Measurements from ENCODE around the gene RNH1.

The RNH1 gene

DNA sequence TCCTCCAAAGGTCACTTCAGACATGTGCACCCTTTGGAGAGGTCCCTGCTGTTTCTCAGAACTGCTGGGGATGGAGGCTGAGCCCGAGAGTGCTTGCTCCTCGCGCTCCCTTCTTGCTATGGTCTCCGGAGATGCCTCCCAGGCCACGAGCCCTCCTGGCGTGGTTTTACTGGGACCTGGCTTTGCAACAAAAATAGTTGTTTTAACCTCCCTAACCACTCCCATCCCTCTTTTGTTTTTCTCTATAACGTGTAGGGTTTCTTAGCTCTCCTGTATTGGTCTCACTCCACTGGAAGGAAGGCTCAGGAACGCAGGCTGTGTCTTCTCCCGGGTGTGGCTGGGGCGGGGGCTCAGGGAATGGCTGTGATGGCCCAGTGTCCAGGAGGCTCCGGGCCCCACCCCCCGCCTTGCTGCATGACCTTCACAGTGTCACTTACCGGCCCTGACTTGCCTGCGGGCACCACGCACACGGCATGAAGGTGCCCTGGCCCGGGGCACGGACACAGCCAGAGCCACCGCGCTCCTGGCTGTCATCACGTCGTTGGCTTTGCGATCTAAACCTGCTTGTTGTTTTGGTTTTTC is 51.4 kb downstream of the RNH1 start:
- TF ChIP-seq, protein P1, sequence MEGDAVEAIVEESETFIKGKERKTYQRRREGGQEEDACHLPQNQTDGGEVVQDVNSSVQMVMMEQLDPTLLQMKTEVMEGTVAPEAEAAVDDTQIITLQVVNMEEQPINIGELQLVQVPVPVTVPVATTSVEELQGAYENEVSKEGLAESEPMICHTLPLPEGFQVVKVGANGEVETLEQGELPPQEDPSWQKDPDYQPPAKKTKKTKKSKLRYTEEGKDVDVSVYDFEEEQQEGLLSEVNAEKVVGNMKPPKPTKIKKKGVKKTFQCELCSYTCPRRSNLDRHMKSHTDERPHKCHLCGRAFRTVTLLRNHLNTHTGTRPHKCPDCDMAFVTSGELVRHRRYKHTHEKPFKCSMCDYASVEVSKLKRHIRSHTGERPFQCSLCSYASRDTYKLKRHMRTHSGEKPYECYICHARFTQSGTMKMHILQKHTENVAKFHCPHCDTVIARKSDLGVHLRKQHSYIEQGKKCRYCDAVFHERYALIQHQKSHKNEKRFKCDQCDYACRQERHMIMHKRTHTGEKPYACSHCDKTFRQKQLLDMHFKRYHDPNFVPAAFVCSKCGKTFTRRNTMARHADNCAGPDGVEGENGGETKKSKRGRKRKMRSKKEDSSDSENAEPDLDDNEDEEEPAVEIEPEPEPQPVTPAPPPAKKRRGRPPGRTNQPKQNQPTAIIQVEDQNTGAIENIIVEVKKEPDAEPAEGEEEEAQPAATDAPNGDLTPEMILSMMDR (IDR thresholded peaks at IDR 0.05), result no peak
- DNase-seq, result no peak
- Histone ChIP-seq H3K4me1 (peaks cover 0 to 21% (median 13%) of the 10 kb centered on the region in 4 donors), H3K27ac (no peak overlapping the region), H3K9me3 (no peaks in the 10 kb centered on the region), H3K36me3 (peaks cover 0 to 47% (median 22%) of the 10 kb centered on the region in 3 donors), H3K27me3 (no peaks in the 10 kb centered on the region), H3K4me3 (no peak overlapping the region)
- intact Hi-C loops (cut with DNase I; ENCODE audit: low total_unique reads), result no loop called here

DNA sequence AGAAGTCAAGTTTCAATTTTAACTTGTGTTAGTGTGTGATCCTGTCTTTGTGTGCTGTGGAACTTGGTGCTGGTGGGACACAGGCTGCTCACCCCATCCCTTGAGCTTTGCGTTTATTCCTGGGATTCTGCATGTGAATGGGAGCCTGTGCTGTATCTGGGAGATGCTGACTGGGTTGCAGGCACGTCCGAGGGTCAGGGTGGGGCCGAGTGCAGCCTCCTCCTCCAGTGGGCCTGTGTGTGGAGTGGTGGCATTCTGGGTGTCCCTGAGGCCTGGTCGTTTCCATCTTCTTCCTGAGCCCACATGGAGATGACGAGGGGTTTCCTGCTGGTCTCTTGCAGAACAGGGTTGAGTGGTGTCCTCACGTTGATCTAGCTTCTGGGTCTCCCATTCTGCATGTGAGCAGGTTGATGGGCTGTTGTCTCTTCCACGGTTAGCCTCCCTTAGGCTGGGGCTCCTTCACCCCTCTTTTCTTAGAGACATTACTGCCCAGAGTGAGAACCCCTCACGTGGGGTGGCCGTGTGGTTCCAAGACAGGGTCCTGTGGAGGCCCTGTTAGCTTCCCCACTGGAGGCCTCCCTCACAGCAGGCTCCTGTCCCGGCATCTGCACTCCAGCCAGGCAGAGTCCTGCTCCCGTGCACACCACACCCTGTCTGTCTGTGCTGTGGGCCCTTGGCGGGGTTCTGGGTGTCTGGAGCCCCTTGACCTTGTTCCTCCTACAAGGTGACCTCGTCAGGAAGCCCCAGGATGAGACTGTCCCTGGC is 52.1 kb downstream of the RNH1 start:
- no peak overlapping the region for H3K4me3 ChIP-seq
- H3K27ac ChIP-seq, result no peak overlapping the region
- DNase-seq, result no peak
- intact Hi-C loops (cut with DNase I; ENCODE audit: low total_unique reads), result loop anchor here (5.0 kb wide), 1 partner anchor 47 kb away; no protein-coding TSS in a partner anchor
- H3K9me3 ChIP-seq, result no peaks in the 10 kb centered on the region
- H3K36me3 ChIP-seq, result peaks cover 0 to 41% (median 16%) of the 10 kb centered on the region in 3 donors
- peaks cover 0 to 22% (median 13%) of the 10 kb centered on the region in 4 donors for H3K4me1 ChIP-seq
- no peaks in the 10 kb centered on the region for H3K27me3 ChIP-seq
- TF ChIP-seq, protein P1 (IDR thresholded peaks at IDR 0.05), result no peak

DNA sequence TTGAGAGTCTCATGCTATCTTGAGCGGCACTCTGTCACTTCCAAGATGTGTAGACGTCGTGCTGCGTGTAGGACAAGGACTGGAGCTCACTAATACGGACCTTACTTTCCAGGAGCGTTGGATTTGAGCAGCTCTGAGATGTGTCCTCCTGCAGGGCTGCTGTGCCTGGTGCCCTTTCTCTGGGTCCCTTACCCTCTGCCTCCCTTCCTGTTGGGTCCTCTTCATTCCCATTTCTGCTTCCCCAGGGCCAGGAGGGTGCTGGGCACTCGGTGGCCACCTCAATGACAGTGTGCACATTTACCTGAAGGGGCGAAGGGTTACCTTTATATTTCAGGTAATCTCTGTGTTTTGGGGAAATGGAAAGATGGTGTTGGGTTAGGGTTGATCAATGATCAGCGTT is 53.0 kb downstream of the RNH1 start:
- H3K27ac ChIP-seq, result no peak overlapping the region
- H3K4me1 ChIP-seq, result peaks cover 0 to 31% (median 22%) of the 10 kb centered on the region in 4 donors
- intact Hi-C loops (cut with DNase I; ENCODE audit: low total_unique reads), result loop anchor here (5.0 kb wide), 1 partner anchor 48 kb away; no protein-coding TSS in a partner anchor
- DNase-seq, result no peak
- no peaks in the 10 kb centered on the region for H3K9me3 ChIP-seq
- H3K36me3 ChIP-seq, result peaks cover 0 to 32% (median 12%) of the 10 kb centered on the region in 3 donors
- H3K27me3 ChIP-seq, result no peaks in the 10 kb centered on the region
- H3K4me3 ChIP-seq, result no peak overlapping the region
- TF ChIP-seq, protein P1 (IDR thresholded peaks at IDR 0.05), result no peak

DNA sequence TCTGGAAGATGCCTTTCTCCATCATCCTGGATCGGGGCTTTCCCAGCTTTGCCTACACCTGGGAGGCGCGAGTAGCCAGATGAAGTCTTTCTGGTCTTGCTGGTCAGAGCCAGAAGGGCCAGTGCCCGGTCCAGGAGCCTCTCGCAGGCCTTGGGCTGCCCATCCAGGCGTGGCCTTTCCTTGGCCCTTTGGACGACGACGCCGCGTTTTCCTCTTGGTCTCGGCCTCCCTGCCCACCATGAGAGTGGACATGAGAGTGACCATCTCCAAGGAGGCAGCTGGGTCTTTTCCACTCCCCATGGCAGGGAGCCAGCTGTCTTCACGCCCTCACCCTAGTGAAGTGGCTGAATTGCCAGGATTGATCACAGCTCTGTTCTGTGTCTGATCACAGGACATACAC is 53.5 kb downstream of the RNH1 start:
- no peak overlapping the region for H3K4me3 ChIP-seq
- no peak overlapping the region for H3K27ac ChIP-seq
- peaks cover 0 to 32% (median 12%) of the 10 kb centered on the region in 3 donors for H3K36me3 ChIP-seq
- TF ChIP-seq, protein P1 (IDR thresholded peaks at IDR 0.05), result no peak
- peaks cover 0 to 34% (median 26%) of the 10 kb centered on the region in 4 donors for H3K4me1 ChIP-seq
- DNase-seq, result no peak
- intact Hi-C loops (cut with DNase I; ENCODE audit: low total_unique reads), result loop anchor here (5.0 kb wide), 1 partner anchor 49 kb away; no protein-coding TSS in a partner anchor
- H3K9me3 ChIP-seq, result no peaks in the 10 kb centered on the region
- no peaks in the 10 kb centered on the region for H3K27me3 ChIP-seq

DNA sequence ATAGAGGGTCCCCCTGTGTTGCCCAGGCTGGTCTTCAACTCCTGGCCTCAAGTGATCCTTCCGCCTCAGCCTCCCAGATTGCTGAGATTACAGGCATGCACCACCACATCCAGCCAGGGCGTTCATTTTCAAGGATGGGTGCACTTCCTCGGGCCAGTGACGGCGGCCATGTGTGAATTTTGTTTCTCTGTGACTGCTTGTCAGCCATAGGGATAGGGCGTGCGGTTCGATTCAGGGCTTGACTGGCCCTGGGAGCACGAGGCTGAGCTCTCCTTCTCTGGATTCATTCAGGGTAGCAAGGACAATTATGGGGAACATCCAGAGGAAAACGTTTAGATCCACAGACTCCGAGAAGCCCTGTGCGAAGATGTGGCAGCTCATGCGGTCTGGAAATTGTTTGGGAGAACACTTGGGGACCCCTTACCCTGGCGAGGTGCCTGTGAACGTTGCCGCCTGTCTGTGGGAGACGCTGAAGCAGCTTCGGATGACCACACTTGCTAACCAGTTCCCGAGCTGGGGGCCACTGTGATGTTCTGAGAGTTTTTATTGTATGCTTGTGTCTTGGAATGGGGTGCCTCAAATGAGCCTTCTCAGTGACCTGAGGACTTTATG is 54.0 kb downstream of the RNH1 start:
- Histone ChIP-seq H3K4me3 (no peak overlapping the region), H3K4me1 (peaks cover 0 to 37% (median 29%) of the 10 kb centered on the region in 4 donors), H3K27ac (no peak overlapping the region), H3K9me3 (no peaks in the 10 kb centered on the region), H3K36me3 (peaks cover 0 to 32% (median 12%) of the 10 kb centered on the region in 3 donors), H3K27me3 (no peaks in the 10 kb centered on the region)
- TF ChIP-seq, protein P1 (IDR thresholded peaks at IDR 0.05), result no peak
- intact Hi-C loops (cut with DNase I; ENCODE audit: low total_unique reads), result loop anchor here (5.0 kb wide), 1 partner anchor 49 kb away; no protein-coding TSS in a partner anchor
- no peak for DNase-seq
